SK-N-MC (cell line): Measurements from ENCODE around the gene SYNC.

Experiments
- EZH2 ChIP-seq: fragments of 200-600 bp; sonication (generic); IDR thresholded peaks from one replicate; pipeline ENCODE4 v1.6.1; 2017; ENCODE audit warnings: antibody characterized with exemption
- FOXP2 ChIP-seq: optimal IDR thresholded peaks from 2 replicates; pipeline ENCODE3; 2011; ENCODE audit warnings: mild to moderate bottlenecking, moderate library complexity; ENCODE audit not compliant: insufficient read depth; ENCODE audit errors: extremely low read length, control extremely low read depth
- POLR2AphosphoS5 ChIP-seq: IDR thresholded peaks from 2 replicates; pipeline ENCODE4 v1.6.1; 2012; ENCODE audit warnings: mild to moderate bottlenecking, low read depth, low read length, borderline replicate concordance

DNA sequence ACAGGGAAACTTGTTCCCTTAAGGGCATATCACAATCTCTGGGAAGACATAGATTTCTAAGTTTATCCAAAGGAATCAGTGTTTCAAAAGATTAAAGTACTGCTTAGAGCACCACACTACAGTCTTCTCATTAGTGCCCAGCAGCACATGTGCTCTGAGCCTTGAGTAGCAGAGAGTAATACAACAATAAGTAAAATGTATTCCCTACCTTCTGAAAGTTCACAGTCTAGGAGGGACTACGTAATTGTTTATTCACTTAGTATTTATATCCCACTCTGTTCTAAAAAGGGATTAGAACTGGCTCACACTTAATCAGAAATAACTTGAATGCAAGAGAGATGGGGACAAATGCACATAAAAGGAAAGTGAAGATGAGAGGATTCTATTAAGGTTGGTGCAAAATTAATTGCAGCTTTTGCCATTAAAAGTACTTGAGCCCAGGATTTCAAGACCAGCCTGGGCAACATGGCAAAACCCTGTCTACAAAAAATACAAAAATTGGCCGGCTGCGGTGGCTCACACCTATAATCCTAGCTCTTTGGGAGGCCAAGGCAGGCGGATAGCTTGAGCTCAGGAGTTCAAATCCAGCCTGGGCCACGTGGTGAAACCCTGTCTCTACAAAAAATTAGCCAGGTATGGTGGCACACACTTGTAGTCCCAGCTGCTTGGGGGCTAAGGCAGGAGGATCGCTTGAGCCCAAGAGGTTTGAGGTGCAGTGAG lies 9.0 kb downstream of the SYNC start:
- TF ChIP-seq POLR2AphosphoS5 (no peak), EZH2 (no peak), FOXP2 (no peak)
